ENCODE results near the gene SLC38A9. TPM values are rescaled to one million over a fixed set of nuclear protein-coding genes. Genes with fewer than 3 reads are reported as not detected.

SLC38A9 gene
- total RNA-seq, 1 experiment from 2014 or later, result 17.7 TPM

DNA sequence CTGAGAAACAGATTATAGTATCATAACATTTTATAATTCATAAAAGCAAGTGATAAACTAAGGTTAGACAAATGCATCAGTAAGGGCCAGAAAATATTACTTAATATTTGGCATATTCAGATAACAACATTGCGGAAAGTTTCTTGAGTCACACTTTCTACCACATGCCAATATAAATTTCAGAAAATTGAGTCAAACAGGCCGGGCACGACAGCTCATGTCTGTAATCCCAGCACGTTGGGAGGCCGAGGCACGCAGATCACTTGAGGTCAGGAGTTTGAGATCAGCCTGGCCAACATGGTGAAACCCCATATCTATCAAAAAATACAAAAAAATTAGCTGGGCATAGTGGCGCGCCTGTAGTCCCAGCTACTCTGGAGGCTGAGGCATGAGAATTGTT lies 47.1 kb downstream of the SLC38A9 start:
- DNase-seq (ENCODE audit: low read depth), result no peak

GRCh38 chr5:55657443-55657842 lies 54.7 kb downstream of the SLC38A9 start:
- DNase-seq (ENCODE audit: low read depth), result no peak

DNA sequence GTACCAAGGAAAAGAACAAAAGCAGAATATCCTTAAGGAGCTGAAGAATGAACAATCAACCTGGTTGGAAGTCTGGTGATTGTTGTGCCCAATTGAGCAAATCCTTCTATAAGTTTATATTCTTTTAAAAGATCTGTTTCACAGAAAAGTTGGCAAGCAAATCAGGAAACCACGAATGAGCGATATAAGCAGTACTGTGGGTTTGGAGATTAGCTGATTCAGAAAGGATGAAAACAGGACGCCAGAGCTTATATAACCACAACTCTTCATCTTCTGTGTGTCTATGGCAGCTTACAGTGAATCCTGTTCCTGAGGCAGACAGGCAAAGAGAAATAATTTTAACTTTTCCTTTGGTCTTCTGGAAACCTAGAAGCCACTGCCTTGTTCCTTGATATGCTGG lies 61.7 kb downstream of the SLC38A9 start:
- DNase-seq (ENCODE audit: low read depth), result peak; percentile 78

- DNase-seq (ENCODE audit: low read depth), result no peak
These were observed 62.2 kb downstream of the SLC38A9 start for GRCh38 chr5:55649963-55650362.

DNA sequence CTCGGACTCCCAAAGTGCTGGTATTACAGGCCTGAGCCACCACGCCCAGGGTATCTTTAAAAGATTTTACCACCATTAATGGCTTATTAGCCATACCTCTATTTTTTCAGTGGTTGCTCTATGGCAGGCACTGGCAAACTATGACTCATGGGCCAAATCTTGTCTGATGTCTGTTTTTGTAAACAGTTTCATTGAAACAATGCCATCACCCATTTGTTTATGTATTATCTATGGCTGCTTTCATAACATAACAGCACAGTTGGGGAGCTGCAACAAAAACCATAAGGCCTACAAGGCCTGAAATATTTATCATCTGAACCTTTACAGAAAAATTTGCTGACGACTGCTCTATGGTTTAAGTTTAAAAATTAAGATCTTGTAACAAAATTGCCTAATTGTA lies 66.8 kb downstream of the SLC38A9 start:
- DNase-seq (ENCODE audit: low read depth), result no peak

GRCh38 chr5:55638455-55638854 lies 73.7 kb downstream of the SLC38A9 start:
- no peak for DNase-seq (ENCODE audit: low read depth)

GRCh38 chr5:55638051-55638450 lies 74.1 kb downstream of the SLC38A9 start:
- DNase-seq (ENCODE audit: low read depth), result no peak

DNA sequence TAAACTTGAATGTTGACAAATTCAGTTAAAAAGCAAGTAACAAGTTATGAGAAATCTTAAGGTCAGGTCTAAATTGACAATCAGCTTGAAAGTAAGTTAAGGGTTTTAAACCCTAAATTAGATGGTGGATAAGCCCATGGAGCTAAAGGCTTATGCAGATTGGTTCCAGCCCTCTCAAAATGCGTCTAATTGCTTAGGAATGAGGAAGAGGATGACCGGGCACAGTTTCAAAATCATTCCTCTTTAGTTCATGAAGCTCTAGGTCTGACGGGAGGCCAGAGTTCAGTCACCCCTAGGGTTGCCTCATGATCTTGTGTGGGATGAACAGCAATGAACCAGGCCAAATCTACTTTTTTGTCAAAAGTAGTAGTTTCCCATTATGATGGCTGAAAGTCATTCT lies 75.4 kb downstream of the SLC38A9 start:
- DNase-seq (ENCODE audit: low read depth), result peak; percentile 6

DNA sequence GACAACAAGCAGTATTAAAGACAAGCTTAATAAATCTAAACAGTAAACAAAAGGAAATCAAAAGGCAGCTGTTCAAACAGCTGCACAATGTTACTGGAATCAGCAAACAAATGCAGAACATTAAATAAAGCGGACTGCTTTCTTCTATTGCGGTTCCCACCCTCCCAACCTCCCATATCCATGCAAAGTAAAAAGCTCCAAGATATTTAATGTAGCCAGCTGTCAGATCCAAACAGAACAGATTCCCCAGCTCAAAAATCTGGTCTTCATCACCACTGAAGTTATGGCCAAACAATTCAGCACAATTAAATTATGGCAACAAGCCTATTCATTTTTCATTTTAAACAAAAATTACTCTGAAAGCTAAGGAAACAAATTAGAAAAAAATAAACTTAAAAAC lies 75.9 kb downstream of the SLC38A9 start:
- no peak for DNase-seq (ENCODE audit: low read depth)

GRCh38 chr5:55634866-55635265 lies 77.3 kb downstream of the SLC38A9 start:
- peak; percentile 5 for DNase-seq (ENCODE audit: low read depth)

GRCh38 chr5:55634209-55634805 lies 77.8 kb downstream of the SLC38A9 start:
- no peak for DNase-seq (ENCODE audit: low read depth)

GRCh38 chr5:55633574-55634208 lies 78.4 kb downstream of the SLC38A9 start:
- DNase-seq (ENCODE audit: low read depth), result peak; percentile 40

DNA sequence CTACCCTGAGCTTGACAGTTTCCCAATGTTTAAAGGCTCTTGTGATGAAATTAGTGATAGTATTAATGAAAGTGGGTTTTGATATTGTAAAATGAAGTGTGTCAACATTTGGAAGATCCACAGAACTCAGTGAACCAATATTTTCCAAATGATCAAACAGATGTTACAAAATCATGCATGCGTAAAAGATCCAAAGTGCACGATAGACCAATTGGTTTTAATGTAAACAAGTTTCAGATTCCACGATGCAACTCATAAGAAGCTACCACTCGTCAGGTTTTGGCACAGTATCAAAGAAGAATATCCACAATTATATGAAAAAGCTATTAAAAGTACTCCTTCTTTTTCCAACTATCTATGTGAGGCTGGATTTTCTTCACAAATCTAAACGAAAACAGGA lies 82.3 kb downstream of the SLC38A9 start:
- DNase-seq (ENCODE audit: low read depth), result no peak

DNA sequence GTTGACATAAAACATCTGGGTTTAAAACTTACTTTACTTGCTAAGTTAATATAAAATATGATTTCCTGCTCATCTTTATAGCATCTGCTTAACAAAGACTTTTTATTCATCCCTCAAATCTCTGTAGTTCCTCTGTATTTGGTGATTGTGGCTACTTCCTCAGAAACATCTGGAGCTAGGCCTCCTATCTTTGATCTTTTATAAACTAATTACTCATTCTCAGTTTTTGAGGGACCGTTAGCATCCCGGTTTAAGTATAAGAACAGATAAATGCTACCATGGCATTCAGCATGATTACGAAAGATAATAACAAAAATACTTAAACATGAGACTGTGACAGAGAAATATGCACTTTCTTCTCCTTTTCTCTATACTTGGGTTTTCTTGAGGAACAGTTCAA lies 85.3 kb downstream of the SLC38A9 start:
- no peak for DNase-seq (ENCODE audit: low read depth)

GRCh38 chr5:55625913-55626312 lies 86.2 kb downstream of the SLC38A9 start:
- no peak for DNase-seq (ENCODE audit: low read depth)

DNA sequence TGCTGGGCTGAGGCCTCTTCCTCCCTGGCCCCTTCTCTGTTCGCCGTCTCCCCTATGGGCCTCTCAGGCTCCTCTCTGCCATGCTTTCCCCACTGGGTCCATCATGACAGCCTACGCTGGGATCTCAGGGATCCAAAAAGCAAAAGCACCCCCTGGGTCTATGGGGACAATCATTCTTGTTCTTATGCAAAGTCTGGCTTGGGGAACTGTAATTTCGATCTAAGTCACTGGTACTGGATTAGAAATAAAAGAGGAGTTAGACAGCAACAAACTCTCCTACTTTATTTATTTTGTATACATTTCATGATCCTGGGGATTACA lies 86.6 kb downstream of the SLC38A9 start:
- no peak for DNase-seq (ENCODE audit: low read depth)

GRCh38 chr5:55624841-55625588 lies 87.1 kb downstream of the SLC38A9 start:
- no peak for DNase-seq (ENCODE audit: low read depth)

DNA sequence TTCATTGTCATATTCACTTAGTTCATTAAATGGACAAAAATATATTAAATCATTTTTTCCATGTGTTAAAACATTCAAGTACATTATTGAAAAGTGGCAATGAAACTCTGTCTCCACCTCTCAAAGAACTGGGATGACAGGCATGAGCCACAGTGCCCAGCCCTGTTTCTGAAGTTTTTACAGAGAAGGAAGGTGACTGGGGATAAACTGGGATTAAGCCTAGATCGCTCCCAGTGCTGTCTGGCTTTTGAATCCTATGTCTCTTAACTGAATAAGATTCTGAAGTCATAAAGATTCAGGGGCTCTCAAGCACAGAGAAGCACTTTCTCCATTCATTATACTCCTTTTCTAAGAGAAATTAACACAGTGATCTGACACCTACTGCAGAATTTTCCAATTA lies 88.3 kb downstream of the SLC38A9 start:
- no peak for DNase-seq (ENCODE audit: low read depth)

GRCh38 chr5:55622460-55622859 lies 89.7 kb downstream of the SLC38A9 start:
- no peak for DNase-seq (ENCODE audit: low read depth)

GRCh38 chr5:55621229-55621628 lies 90.9 kb downstream of the SLC38A9 start:
- no peak for DNase-seq (ENCODE audit: low read depth)

DNA sequence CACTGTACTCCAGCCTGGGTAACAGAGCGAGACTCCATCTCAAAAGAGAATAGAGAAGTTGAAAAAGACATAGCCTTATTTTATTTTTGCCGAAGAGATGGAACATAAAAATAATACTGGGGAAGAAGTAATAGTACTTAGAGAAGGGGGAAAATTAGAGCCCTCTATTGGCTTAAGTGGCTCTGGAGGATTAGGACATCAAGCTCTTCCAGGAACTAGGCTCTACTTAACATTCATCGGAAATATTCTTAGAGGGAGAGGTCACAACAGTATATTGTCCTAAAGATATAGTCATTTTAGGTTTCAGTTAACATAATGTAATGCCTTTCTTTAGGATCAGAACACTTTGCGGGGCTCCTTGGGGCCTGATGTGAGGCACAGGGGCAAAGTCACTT lies 91.4 kb downstream of the SLC38A9 start:
- DNase-seq (ENCODE audit: low read depth), result no peak

DNA sequence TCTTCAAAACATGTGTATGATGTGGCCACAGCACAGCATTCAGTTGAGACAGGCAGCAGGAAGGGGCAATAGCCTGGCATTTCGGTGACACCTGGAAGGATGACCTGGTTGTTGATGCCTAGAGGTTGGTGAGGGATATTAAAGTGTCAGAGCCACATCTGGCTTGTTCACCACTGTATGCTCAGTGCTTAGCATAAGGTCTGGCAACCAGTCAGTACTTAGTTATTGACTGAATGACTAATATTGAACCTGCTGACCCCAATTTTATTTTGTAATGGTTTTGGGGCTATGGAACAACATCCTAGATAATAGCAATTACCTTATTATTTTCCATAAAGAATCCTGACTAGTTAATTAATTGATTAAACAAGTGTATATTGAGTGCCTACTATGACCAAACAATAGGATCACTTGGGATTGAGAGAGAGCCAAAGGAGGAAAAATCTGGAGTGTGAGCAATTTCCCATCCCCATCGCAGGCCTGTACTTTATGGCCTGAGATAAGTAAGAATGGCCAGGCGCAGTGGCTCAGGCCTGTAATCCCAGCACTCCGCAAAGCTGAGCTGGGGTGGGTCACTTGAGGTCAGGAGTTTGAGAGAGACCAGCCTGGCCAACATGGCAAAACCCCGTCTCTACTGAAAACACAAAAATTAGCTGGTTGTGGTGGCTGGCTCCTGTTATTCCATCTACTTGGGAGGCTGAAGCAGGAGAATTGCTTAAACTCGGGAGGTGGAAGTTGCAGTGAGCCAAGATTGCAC lies 91.9 kb downstream of the SLC38A9 start:
- no peak for DNase-seq (ENCODE audit: low read depth)
